H9 (cell line): ENCODE measurements around the gene NUDT16L1. TPM values are rescaled to one million over a fixed set of nuclear protein-coding genes. Genes with fewer than 3 reads are reported as not detected.

Experiments used
- DNase-seq: peaks from one replicate; pipeline ENCODE4 v3.0.0-alpha.2; 2017
- H2AFZ ChIP-seq: one replicate; pipeline ENCODE4 v1.6.1; 2013; ENCODE audit warnings: mild to moderate bottlenecking, low read length, control low read depth, moderate library complexity
- H2AK5ac ChIP-seq: 2 replicates; pipeline ENCODE4 v1.6.1; 2013; ENCODE audit warnings: low read length, control low read depth, mixed read lengths; ENCODE audit not compliant: insufficient read length
- H2BK120ac ChIP-seq: one replicate; pipeline ENCODE4 v1.6.1; 2013; ENCODE audit warnings: low read depth, mild to moderate bottlenecking, low read length, control low read depth, inconsistent platforms; ENCODE audit not compliant: poor library complexity, severe bottlenecking
- H2BK12ac ChIP-seq: 2 replicates; pipeline ENCODE4 v1.6.1; 2013; ENCODE audit warnings: low read length, control low read depth, mixed read lengths, low read depth; ENCODE audit not compliant: insufficient read length
- H2BK15ac ChIP-seq: 2 replicates; pipeline ENCODE4 v1.6.1; 2013; ENCODE audit warnings: low read depth, low read length, control low read depth
- H2BK20ac ChIP-seq: one replicate; pipeline ENCODE4 v1.6.1; 2013; ENCODE audit warnings: low read depth, mild to moderate bottlenecking, low read length, control low read depth, inconsistent platforms; ENCODE audit not compliant: poor library complexity, severe bottlenecking
- H2BK5ac ChIP-seq: 2 replicates; pipeline ENCODE4 v1.6.1; 2013; ENCODE audit warnings: low read length, control low read depth, mixed read lengths; ENCODE audit not compliant: insufficient read length
- H3K14ac ChIP-seq: 2 replicates; pipeline ENCODE4 v1.6.1; 2013; ENCODE audit warnings: low read length, control low read depth; ENCODE audit not compliant: insufficient read depth
- H3K18ac ChIP-seq: 2 replicates; pipeline ENCODE4 v1.6.1; 2013; ENCODE audit warnings: low read depth, mild to moderate bottlenecking, mixed read lengths, low read length, control low read depth; ENCODE audit not compliant: insufficient read length
- H3K23ac ChIP-seq: 2 replicates; pipeline ENCODE4 v1.6.1; 2013; ENCODE audit warnings: low read length, control low read depth, mixed read lengths, low read depth; ENCODE audit not compliant: insufficient read length
- H3K23me2 ChIP-seq: 2 replicates; pipeline ENCODE4 v1.6.1; 2013; ENCODE audit warnings: low read depth, mild to moderate bottlenecking, mixed read lengths, low read length, control low read depth; ENCODE audit not compliant: insufficient read length, poor library complexity, severe bottlenecking
- H3K27ac ChIP-seq: 2 replicates; pipeline ENCODE4 v1.5.1; 2013; ENCODE audit warnings: low read length, control low read depth, mixed read lengths, low read depth; ENCODE audit not compliant: insufficient read length
- H3K27me3 ChIP-seq: 2 replicates; pipeline ENCODE4 v1.6.1; 2013; ENCODE audit warnings: low read length, control low read depth, inconsistent platforms; ENCODE audit not compliant: insufficient read depth
- H3K4ac ChIP-seq: 2 replicates; pipeline ENCODE4 v1.6.1; 2013; ENCODE audit warnings: low read depth, mild to moderate bottlenecking, control low read depth, inconsistent platforms, low read length, moderate library complexity
- H3K4me1 ChIP-seq: 2 replicates; pipeline ENCODE4 v1.6.1; 2013; ENCODE audit warnings: low read length, control low read depth, inconsistent platforms; ENCODE audit not compliant: insufficient read depth
- H3K4me2 ChIP-seq: 2 replicates; pipeline ENCODE4 v1.6.1; 2013; ENCODE audit warnings: low read length, control low read depth, mixed read lengths; ENCODE audit not compliant: insufficient read length, insufficient read depth
- H3K56ac ChIP-seq: 2 replicates; pipeline ENCODE4 v1.6.1; 2013; ENCODE audit warnings: low read depth, mild to moderate bottlenecking, mixed read lengths, low read length, control low read depth; ENCODE audit not compliant: insufficient read length
- H3K79me1 ChIP-seq: 2 replicates; pipeline ENCODE4 v1.6.1; 2013; ENCODE audit warnings: low read depth, mild to moderate bottlenecking, moderate library complexity, low read length, control low read depth, inconsistent platforms; ENCODE audit not compliant: insufficient read depth, poor library complexity, severe bottlenecking
- H3K79me2 ChIP-seq: 2 replicates; pipeline ENCODE4 v1.6.1; 2013; ENCODE audit warnings: low read length, control low read depth, inconsistent platforms; ENCODE audit not compliant: insufficient read depth
- H3K9ac ChIP-seq: 2 replicates; pipeline ENCODE4 v1.6.1; 2013; ENCODE audit warnings: low read length, control low read depth, mixed read lengths; ENCODE audit not compliant: insufficient read length; ENCODE audit errors: extremely low read depth
- H3K9me3 ChIP-seq: one replicate; pipeline ENCODE4 v1.6.1; 2013; ENCODE audit warnings: low read depth, low read length, inconsistent platforms; ENCODE audit not compliant: control insufficient read depth
- H3T11ph ChIP-seq: one replicate; pipeline ENCODE4 v1.6.1; 2013; ENCODE audit warnings: mild to moderate bottlenecking, low read length, control low read depth, inconsistent platforms
- H4K20me1 ChIP-seq: one replicate; pipeline ENCODE4 v1.6.1; 2013; ENCODE audit not compliant: control insufficient read depth, insufficient read length, insufficient read depth
- H4K5ac ChIP-seq: 2 replicates; pipeline ENCODE4 v1.6.1; 2013; ENCODE audit warnings: low read depth, mild to moderate bottlenecking, mixed read lengths, low read length, control low read depth; ENCODE audit not compliant: insufficient read length
- H4K8ac ChIP-seq: replicated peaks from 2 replicates; pipeline ENCODE4 v1.6.1; 2013; ENCODE audit warnings: low read length, control low read depth, mixed read lengths, low read depth; ENCODE audit not compliant: insufficient read length
- H4K91ac ChIP-seq: 2 replicates; pipeline ENCODE4 v1.6.1; 2013; ENCODE audit warnings: low read depth, mild to moderate bottlenecking, moderate library complexity, mixed read lengths, low read length, control low read depth; ENCODE audit not compliant: insufficient read length
- H3K27ac Mint-ChIP-seq, 3 experiments: 2 replicates in 2 of 3; 3 replicates in 1 of 3; pipeline ENCODE4 v1.8.0; 2020 to 2021; ENCODE audit warnings: mixed read lengths in 3 of 3, mild to moderate bottlenecking in 1 of 3, moderate library complexity in 1 of 3
- H3K27me3 Mint-ChIP-seq: 2 replicates; pipeline ENCODE4 v1.8.0; 2021; ENCODE audit warnings: low read depth, mild to moderate bottlenecking, moderate library complexity, mixed read lengths
- H3K36me3 Mint-ChIP-seq, 3 experiments: 2 replicates in 2 of 3; 3 replicates in 1 of 3; pipeline ENCODE4 v1.8.0; 2020 to 2021; ENCODE audit warnings: low read depth in 3 of 3, mixed read lengths in 3 of 3; ENCODE audit not compliant: insufficient read depth in 1 of 3
- H3K4me1 Mint-ChIP-seq, 2 experiments: 2 replicates each; pipeline ENCODE4 v1.8.0; 2020; ENCODE audit warnings: mixed read lengths in 2 of 2
- H3K4me3 Mint-ChIP-seq, 2 experiments: 2 replicates in 1 of 2; 3 replicates in 1 of 2; pipeline ENCODE4 v1.8.0; 2020 to 2021; ENCODE audit warnings: mild to moderate bottlenecking in 2 of 2, mixed read lengths in 2 of 2, moderate library complexity in 1 of 2
- H3K9me3 Mint-ChIP-seq, 2 experiments: 2 replicates in 1 of 2; 3 replicates in 1 of 2; pipeline ENCODE4 v1.8.0; 2020; ENCODE audit warnings: mild to moderate bottlenecking in 2 of 2, mixed read lengths in 2 of 2, moderate library complexity in 1 of 2
- WGBS: extraction: QIAGEN DNeasy Blood & Tissue Kit; methylation state at CpG from one replicate; pipeline ENCODE4 v1.1.7; 2013; ENCODE audit warnings: missing lambda C conversion rate, low lambda C conversion rate, mixed read lengths; ENCODE audit not compliant: insufficient read length; ENCODE audit errors: extremely low coverage; 5-methylcytosine and 5-hydroxymethylcytosine counted together
- total RNA-seq: library from RNA; stranded (reverse); gene quantifications from 2 replicates; pipeline ENCODE4 v1.2.1, GENCODE V29; 2021
- TF ChIP-seq, protein P1 (sequence below): fragments of 200-600 bp; sonication (generic); conservative IDR thresholded peaks from 3 replicates; pipeline ENCODE4 v1.8.0; 2021; ENCODE audit warnings: antibody characterized with exemption, mild to moderate bottlenecking

NUDT16L1 gene
- total RNA-seq, 1 experiment from 2014 or later, result 49.4 TPM

GRCh38 chr16:4744555-4745273 lies 51.4 kb downstream of the NUDT16L1 start:
- Mint-ChIP-seq H3K36me3 (peaks cover 0 to 4% (median under 1%) of the 10 kb centered on the region in 3 experiments; a peak in 1 of 7 replicates), H3K9me3 (no peaks in the 10 kb centered on the region), H3K27me3 (no peaks in the 10 kb centered on the region; the same call in 1 of the 2 replicates), H3K4me1 (peaks cover 16 to 27% of the 10 kb centered on the region in 2 experiments), H3K27ac (peak overlapping the region in 1 of 3 experiments; percentile 53; a peak in 1 of 7 replicates), H3K4me3 (no peak overlapping the region)
- Histone ChIP-seq H2AFZ (no peak overlapping the region), H4K8ac (no peak overlapping the region), H3K56ac (no peak overlapping the region), H2BK15ac (no peak overlapping the region), H3K4me1 (no peaks in the 10 kb centered on the region), H3K27me3 (no peaks in the 10 kb centered on the region), H3K4me2 (no peak overlapping the region), H3K9ac (no peak overlapping the region), H3T11ph (no peak overlapping the region), H4K20me1 (no peaks in the 10 kb centered on the region), H3K23me2 (no peaks in the 10 kb centered on the region), H2BK5ac (no peak overlapping the region), H2BK20ac (no peak overlapping the region), H3K4ac (no peak overlapping the region), H2BK120ac (no peak overlapping the region), H3K79me1 (no peaks in the 10 kb centered on the region), H3K18ac (peak overlapping the region; percentile 17), H2AK5ac (no peak overlapping the region), H3K14ac (no peak overlapping the region), H3K23ac (no peak overlapping the region), H3K27ac (no peak overlapping the region), H4K91ac (no peak overlapping the region), H2BK12ac (no peak overlapping the region), H4K5ac (no peak overlapping the region), H3K9me3 (no peaks in the 10 kb centered on the region), H3K79me2 (no peaks in the 10 kb centered on the region)
- WGBS, result no CpG with 5 or more reads among the region's 13 CpGs
- no peak for DNase-seq
- TF ChIP-seq, protein P1, sequence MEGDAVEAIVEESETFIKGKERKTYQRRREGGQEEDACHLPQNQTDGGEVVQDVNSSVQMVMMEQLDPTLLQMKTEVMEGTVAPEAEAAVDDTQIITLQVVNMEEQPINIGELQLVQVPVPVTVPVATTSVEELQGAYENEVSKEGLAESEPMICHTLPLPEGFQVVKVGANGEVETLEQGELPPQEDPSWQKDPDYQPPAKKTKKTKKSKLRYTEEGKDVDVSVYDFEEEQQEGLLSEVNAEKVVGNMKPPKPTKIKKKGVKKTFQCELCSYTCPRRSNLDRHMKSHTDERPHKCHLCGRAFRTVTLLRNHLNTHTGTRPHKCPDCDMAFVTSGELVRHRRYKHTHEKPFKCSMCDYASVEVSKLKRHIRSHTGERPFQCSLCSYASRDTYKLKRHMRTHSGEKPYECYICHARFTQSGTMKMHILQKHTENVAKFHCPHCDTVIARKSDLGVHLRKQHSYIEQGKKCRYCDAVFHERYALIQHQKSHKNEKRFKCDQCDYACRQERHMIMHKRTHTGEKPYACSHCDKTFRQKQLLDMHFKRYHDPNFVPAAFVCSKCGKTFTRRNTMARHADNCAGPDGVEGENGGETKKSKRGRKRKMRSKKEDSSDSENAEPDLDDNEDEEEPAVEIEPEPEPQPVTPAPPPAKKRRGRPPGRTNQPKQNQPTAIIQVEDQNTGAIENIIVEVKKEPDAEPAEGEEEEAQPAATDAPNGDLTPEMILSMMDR, result no peak
